ENCODE data around the gene RARB.

- TF ChIP-seq CTCF (IDR thresholded peaks at IDR 0.05) (no peak), POLR2A (IDR thresholded peaks at IDR 0.05) (no peak), POLR2AphosphoS5 (IDR thresholded peaks at IDR 0.05; ENCODE audit: insufficient read depth in 1 of 2, low read depth in 1 of 2) (no peak)
Observed at GRCh38 chr3:25619382-25619781, 191.3 kb downstream of the RARB start.

All from vagina (tissue), 2 donors.